DND-41 (cell line): ENCODE data around the gene PAQR6.

Experiments
- CTCF ChIP-seq: IDR thresholded peaks from 2 replicates; pipeline ENCODE4 v1.5.1; 2012; ENCODE audit warnings: borderline replicate concordance, low read length, moderate library complexity, mild to moderate bottlenecking; ENCODE audit not compliant: poor library complexity, severe bottlenecking; ENCODE audit errors: extremely low read depth
- EZH2 ChIP-seq: IDR thresholded peaks from 3 replicates; pipeline ENCODE4 v1.6.1; 2012; ENCODE audit warnings: borderline replicate concordance, low read depth, mild to moderate bottlenecking, moderate library complexity, low read length, inconsistent platforms; ENCODE audit not compliant: severe bottlenecking

GRCh38 chr1:156212833-156213643 lies 34.8 kb downstream of the PAQR6 start, which contains the start of gene PMF1:
- TF ChIP-seq CTCF (no peak), EZH2 (no peak)
